Hepatocyte (in vitro differentiated cells): Measurements from ENCODE around the gene TES. TPM values are rescaled to one million over a fixed set of nuclear protein-coding genes. Genes with fewer than 3 reads are reported as not detected.

Source experiments
- DNase-seq: peaks from one replicate; pipeline ENCODE4 v3.0.0-alpha.2; 2016; ENCODE audit warnings: low spot score
- H2AFZ ChIP-seq: fragments of 200-600 bp; sonication (generic); 2 replicates; pipeline ENCODE4 v1.6.0; 2016; ENCODE audit warnings: antibody characterized with exemption, mild to moderate bottlenecking
- H3K27ac ChIP-seq: fragments of 200-600 bp; sonication (generic); 2 replicates; pipeline ENCODE4 v1.5.1; 2016; ENCODE audit warnings: mild to moderate bottlenecking
- H3K27me3 ChIP-seq: fragments of 200-600 bp; sonication (generic); 2 replicates; pipeline ENCODE4 v1.6.1; 2016
- H3K36me3 ChIP-seq: fragments of 200-600 bp; sonication (generic); replicated peaks from 2 replicates; pipeline ENCODE4 v1.5.1; 2016; ENCODE audit warnings: low read depth; ENCODE audit not compliant: insufficient read depth
- H3K4me1 ChIP-seq: fragments of 200-600 bp; sonication (generic); 2 replicates; pipeline ENCODE4 v1.5.1; 2016; ENCODE audit warnings: mild to moderate bottlenecking, moderate library complexity; ENCODE audit not compliant: insufficient read depth
- H3K4me2 ChIP-seq: fragments of 200-600 bp; sonication (generic); 2 replicates; pipeline ENCODE4 v1.6.0; 2016
- H3K4me3 ChIP-seq: fragments of 200-600 bp; sonication (generic); 2 replicates; pipeline ENCODE4 v1.5.1; 2016; ENCODE audit warnings: mild to moderate bottlenecking
- H3K79me2 ChIP-seq: fragments of 200-600 bp; sonication (generic); 2 replicates; pipeline ENCODE4 v1.6.0; 2017; ENCODE audit warnings: mild to moderate bottlenecking
- H3K9me2 ChIP-seq: fragments of 200-600 bp; sonication (generic); replicated peaks from 2 replicates; pipeline ENCODE4 v1.6.0; 2017; ENCODE audit warnings: mild to moderate bottlenecking; ENCODE audit not compliant: insufficient read depth
- H3K9me3 ChIP-seq: fragments of 200-600 bp; sonication (generic); 2 replicates; pipeline ENCODE4 v1.5.1; 2016; ENCODE audit warnings: low read depth, mild to moderate bottlenecking
- H4K20me1 ChIP-seq: fragments of 200-600 bp; sonication (generic); 2 replicates; pipeline ENCODE4 v1.6.0; 2016; ENCODE audit warnings: mild to moderate bottlenecking; ENCODE audit not compliant: insufficient read depth, poor library complexity, severe bottlenecking
- CTCF ChIP-seq: fragments of 200-600 bp; sonication (generic); IDR thresholded peaks from 2 replicates; pipeline ENCODE4 v1.5.1; 2016; ENCODE audit warnings: antibody characterized with exemption, mild to moderate bottlenecking; ENCODE audit not compliant: poor library complexity
- EZH2 ChIP-seq: fragments of 200-600 bp; sonication (generic); IDR thresholded peaks from 2 replicates; pipeline ENCODE4 v1.6.1; 2016; ENCODE audit warnings: antibody characterized with exemption, mild to moderate bottlenecking, borderline replicate concordance
- EZH2phosphoT487 ChIP-seq: fragments of 200-600 bp; sonication (generic); IDR thresholded peaks from one replicate; pipeline ENCODE4 v1.6.1; 2018; ENCODE audit warnings: antibody characterized with exemption, mild to moderate bottlenecking, low read depth, moderate library complexity; ENCODE audit not compliant: unreplicated experiment, severe bottlenecking
- WGBS: methylation state at CpG from one replicate; pipeline ENCODE4 v1.1.6; 2016; ENCODE audit warnings: low lambda C conversion rate; ENCODE audit errors: missing lambda C conversion rate; 5-methylcytosine and 5-hydroxymethylcytosine counted together
- polyA plus RNA-seq: library from polyadenylated mRNA; unstranded; fragments of >200 nt; fragmentation: Nextera tagmentation; extraction: Ambion mirVana; gene quantifications from 2 replicates; pipeline ENCODE4 v1.2.1, GENCODE V29; 2016
- total RNA-seq: library from RNA; depleted of rRNA; stranded (reverse); fragments of >200 nt; gene quantifications from 2 replicates; pipeline ENCODE4 v1.2.3, GENCODE V29; 2014

The TES gene
- total and polyA plus RNA-seq, 2 experiments from 2014 or later: 83.2 to 122 TPM

- Histone ChIP-seq H3K27me3 (no peaks in the 10 kb centered on the region), H3K36me3 (no peaks in the 10 kb centered on the region), H3K4me2 (no peak overlapping the region), H3K4me3 (no peak overlapping the region), H4K20me1 (no peaks in the 10 kb centered on the region), H3K9me3 (no peaks in the 10 kb centered on the region), H3K27ac (no peak overlapping the region), H2AFZ (no peak overlapping the region), H3K4me1 (peaks cover 14% of the 10 kb centered on the region), H3K79me2 (no peaks in the 10 kb centered on the region), H3K9me2 (no peaks in the 10 kb centered on the region)
- TF ChIP-seq CTCF (no peak), EZH2 (no peak), EZH2phosphoT487 (no peak)
- no peak for DNase-seq
- 93% methylated on average over 2 of the region's 2 CpGs for WGBS
Measured at GRCh38 chr7:116164552-116165306, 45.6 kb upstream of the TES start.

DNA sequence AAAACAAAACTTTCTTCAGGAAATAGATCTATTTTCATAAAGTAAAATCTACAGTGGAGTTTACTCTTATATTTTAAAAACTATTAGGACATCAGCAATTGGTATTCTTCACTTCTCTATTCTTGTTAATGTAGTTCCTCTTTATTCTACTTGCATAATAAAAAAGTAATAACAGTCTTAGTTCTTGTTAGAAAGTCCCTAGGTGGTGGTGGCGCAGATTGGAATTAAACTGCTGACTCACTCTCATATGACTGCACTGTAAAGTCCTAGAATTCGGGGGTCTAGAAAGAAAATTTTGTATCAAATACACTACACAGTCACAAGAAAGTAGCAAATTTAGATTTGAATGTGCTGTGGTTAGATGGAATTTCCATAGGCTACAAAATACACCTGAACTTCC lies 44.6 kb upstream of the TES start:
- no peak overlapping the region for H3K4me2 ChIP-seq
- H3K79me2 ChIP-seq: no peaks in the 10 kb centered on the region
- no peaks in the 10 kb centered on the region for H3K27me3 ChIP-seq

DNA sequence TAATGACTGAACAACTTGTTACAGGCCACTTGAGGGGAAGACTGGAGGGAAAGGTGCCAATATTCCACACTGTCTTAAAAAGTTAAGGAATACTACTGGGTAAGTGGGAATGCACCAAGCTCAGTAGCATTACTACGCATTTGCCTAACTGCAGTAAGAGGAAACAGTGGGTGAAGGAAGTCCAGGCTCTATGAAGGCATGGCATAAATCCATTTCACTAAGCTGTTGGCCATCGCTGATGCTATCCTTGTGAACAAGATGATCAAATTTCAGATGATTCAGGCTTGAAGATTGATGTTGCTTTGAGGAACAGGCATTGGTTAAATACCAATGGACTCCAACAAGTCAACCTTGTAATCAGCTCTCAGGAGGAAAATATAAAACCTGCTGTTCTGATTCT lies 44.2 kb upstream of the TES start:
- TF ChIP-seq EZH2phosphoT487 (no peak), CTCF (no peak)
- no peak overlapping the region for H3K4me3 ChIP-seq
- H2AFZ ChIP-seq: no peak overlapping the region

More for the DNA sequence above, 44.6 kb upstream of the TES start:
- Histone ChIP-seq H4K20me1 (no peaks in the 10 kb centered on the region), H3K9me3 (no peaks in the 10 kb centered on the region), H3K4me3 (no peak overlapping the region), H3K36me3 (no peaks in the 10 kb centered on the region), H3K4me1 (peaks cover 14% of the 10 kb centered on the region), H2AFZ (no peak overlapping the region), H3K9me2 (no peaks in the 10 kb centered on the region), H3K27ac (no peak overlapping the region)
- TF ChIP-seq EZH2phosphoT487 (no peak), CTCF (no peak), EZH2 (no peak)
- no peak for DNase-seq
- 95% methylated on average over 2 of the region's 2 CpGs for whole genome bisulfite sequencing

DNA sequence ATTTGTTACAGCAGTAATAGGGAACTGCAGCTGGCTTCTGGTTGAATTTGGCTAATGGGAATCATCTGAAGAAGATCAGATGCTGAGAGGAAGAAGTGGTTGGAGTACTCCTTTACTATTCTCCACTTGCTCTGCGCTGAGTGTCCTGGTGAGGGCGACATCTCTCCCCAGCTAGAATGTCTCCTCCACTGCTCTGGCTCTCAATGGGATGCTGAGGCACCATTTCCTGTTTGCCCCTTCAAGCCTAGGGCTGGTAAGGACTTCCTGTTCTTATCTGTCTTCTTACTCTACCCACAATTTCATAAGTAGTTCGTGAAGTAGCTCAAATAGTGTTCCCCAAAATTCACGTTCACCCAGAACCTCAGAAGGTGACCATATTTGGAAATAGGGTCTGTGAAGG lies 43.2 kb upstream of the TES start:
- Histone ChIP-seq H2AFZ (no peak overlapping the region), H4K20me1 (no peaks in the 10 kb centered on the region), H3K27me3 (no peaks in the 10 kb centered on the region), H3K4me3 (no peak overlapping the region), H3K4me2 (no peak overlapping the region), H3K9me2 (no peaks in the 10 kb centered on the region), H3K36me3 (no peaks in the 10 kb centered on the region), H3K4me1 (peaks cover 5% of the 10 kb centered on the region), H3K79me2 (no peaks in the 10 kb centered on the region), H3K9me3 (no peaks in the 10 kb centered on the region), H3K27ac (no peak overlapping the region)
- no peak for DNase-seq
- no peak for TF ChIP-seq CTCF
- no peak for TF ChIP-seq EZH2
- TF ChIP-seq EZH2phosphoT487: no peak
- 93% methylated on average over 4 of the region's 4 CpGs for WGBS

More for the DNA sequence above, 44.2 kb upstream of the TES start:
- Histone ChIP-seq H3K4me2 (no peak overlapping the region), H3K79me2 (no peaks in the 10 kb centered on the region), H3K27ac (no peak overlapping the region), H3K9me2 (no peaks in the 10 kb centered on the region), H4K20me1 (no peaks in the 10 kb centered on the region), H3K4me1 (peaks cover 14% of the 10 kb centered on the region), H3K9me3 (no peaks in the 10 kb centered on the region), H3K27me3 (no peaks in the 10 kb centered on the region), H3K36me3 (no peaks in the 10 kb centered on the region)
- no peak for DNase-seq
- 95% methylated on average over 2 of the region's 2 CpGs for WGBS
